Measurements from ENCODE around the gene CDKAL1. TPM values are rescaled to one million over a fixed set of nuclear protein-coding genes. Genes with fewer than 3 reads are reported as not detected.
"Not testable (repeated sequence)": the region's sequence is repeated elsewhere in the genome, so short reads cannot be mapped to it uniquely, and the experiment has no call there.

CDKAL1 gene
- total RNA-seq, 1 donor from 2014 or later, result 11.9 TPM

DNA sequence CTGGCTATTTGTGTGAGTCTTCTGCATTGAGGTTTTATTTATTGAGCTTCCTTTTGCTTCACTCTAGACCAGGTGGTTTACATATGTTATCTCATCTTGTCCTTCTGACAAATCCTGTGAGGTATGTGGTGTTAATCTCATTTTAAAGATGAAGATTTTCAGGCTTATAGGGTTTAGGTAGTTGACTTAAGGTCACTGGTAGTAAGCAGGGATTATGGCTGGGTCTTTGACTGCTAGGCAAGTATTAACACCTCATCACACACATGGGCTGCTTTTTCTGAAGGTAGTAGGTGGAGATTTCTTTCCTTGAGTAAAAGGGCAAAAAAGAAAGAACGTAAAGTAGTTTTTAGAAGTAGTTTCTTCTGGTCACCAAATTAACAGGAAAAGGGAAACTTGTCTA, 72.6 kb downstream of the CDKAL1 start:
- intact Hi-C loops (cut with DNase I), result no loop called here
- H3K4me3 ChIP-seq, result no peak overlapping the region
- TF ChIP-seq, protein P1, sequence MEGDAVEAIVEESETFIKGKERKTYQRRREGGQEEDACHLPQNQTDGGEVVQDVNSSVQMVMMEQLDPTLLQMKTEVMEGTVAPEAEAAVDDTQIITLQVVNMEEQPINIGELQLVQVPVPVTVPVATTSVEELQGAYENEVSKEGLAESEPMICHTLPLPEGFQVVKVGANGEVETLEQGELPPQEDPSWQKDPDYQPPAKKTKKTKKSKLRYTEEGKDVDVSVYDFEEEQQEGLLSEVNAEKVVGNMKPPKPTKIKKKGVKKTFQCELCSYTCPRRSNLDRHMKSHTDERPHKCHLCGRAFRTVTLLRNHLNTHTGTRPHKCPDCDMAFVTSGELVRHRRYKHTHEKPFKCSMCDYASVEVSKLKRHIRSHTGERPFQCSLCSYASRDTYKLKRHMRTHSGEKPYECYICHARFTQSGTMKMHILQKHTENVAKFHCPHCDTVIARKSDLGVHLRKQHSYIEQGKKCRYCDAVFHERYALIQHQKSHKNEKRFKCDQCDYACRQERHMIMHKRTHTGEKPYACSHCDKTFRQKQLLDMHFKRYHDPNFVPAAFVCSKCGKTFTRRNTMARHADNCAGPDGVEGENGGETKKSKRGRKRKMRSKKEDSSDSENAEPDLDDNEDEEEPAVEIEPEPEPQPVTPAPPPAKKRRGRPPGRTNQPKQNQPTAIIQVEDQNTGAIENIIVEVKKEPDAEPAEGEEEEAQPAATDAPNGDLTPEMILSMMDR (IDR thresholded peaks at IDR 0.05), result no peak
- no peaks in the 10 kb centered on the region for H3K9me3 ChIP-seq
- no peak for DNase-seq (ENCODE audit: low spot score in 2 of 2)
- H3K27me3 ChIP-seq, result no peaks in the 10 kb centered on the region
- no peaks in the 10 kb centered on the region for H3K4me1 ChIP-seq
- H3K36me3 ChIP-seq, result no peaks in the 10 kb centered on the region
- no peak overlapping the region for H3K27ac ChIP-seq

DNA sequence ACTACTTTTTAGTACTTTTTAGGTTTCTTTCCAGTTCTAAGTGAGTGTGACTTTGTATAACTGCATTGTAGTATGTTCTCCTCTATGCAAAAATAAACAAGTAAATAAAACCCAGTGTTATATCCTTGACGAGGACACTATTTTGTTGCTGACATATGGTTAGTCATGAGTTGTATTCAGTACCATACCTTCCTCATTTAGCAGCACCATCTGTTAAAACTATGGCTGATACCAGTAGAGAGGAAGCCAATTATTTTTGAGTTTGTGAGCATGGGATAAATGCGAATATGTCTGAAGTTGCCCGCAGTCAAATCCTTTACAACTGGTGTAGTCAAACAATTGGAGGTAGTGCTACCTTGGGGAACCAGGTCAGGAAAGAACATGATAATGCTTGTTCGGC, 74.1 kb downstream of the CDKAL1 start:
- H3K4me1 ChIP-seq, result no peaks in the 10 kb centered on the region
- TF ChIP-seq, protein P1 (IDR thresholded peaks at IDR 0.05), result no peak
- H3K36me3 ChIP-seq, result no peaks in the 10 kb centered on the region
- H3K27me3 ChIP-seq, result no peaks in the 10 kb centered on the region
- no peaks in the 10 kb centered on the region for H3K9me3 ChIP-seq
- H3K27ac ChIP-seq, result no peak overlapping the region
- intact Hi-C loops (cut with DNase I), result no loop called here
- no peak for DNase-seq (ENCODE audit: low spot score in 2 of 2)
- H3K4me3 ChIP-seq, result no peak overlapping the region

DNA sequence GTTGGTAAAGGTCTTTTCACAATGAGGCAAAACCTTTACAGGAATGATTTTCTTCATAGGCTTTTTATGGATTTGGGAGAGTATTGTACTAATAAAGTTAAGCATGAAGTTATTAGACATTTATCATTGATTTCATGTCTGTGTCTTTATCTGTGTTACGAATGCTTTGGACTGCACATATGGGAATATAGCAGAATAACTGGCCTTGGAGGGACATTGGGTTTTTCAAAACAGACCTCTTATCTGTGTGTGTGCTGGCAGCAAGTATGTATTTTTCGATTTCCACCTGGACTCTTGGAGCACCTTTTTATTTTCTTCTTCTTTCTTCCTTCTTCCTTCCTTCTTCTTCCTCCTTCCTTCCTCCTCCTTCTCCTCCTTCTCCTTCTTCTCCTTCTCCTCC, 74.6 kb downstream of the CDKAL1 start:
- H3K4me1 ChIP-seq, result no peaks in the 10 kb centered on the region
- H3K27ac ChIP-seq, result no peak overlapping the region
- no peaks in the 10 kb centered on the region for H3K27me3 ChIP-seq
- H3K36me3 ChIP-seq, result no peaks in the 10 kb centered on the region
- TF ChIP-seq, protein P1 (IDR thresholded peaks at IDR 0.05), result no peak
- intact Hi-C loops (cut with DNase I), result no loop called here
- no peak overlapping the region for H3K4me3 ChIP-seq
- H3K9me3 ChIP-seq, result no peaks in the 10 kb centered on the region
- no peak for DNase-seq (ENCODE audit: low spot score in 2 of 2)

DNA sequence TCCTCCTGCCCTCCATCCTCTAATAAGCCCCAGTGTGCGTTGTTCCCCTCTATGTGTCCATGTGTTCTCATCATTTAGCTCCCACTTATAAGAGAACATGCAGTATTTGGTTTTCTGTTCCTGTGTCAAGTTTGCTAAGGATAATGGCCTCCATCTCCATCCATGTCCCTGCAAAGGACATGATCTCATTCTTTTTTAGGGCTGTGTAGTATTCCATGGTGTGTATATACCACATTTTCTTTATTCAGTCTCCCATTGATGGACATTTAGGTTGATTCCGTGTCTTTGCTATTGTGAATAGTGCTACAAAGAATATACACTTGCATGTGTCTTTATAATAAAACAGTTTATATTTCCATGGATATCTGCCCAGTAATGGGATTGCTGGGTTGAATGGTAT, 75.7 kb downstream of the CDKAL1 start:
- H3K4me3 ChIP-seq; H3K27me3 ChIP-seq; H3K9me3 ChIP-seq; DNase-seq (ENCODE audit: low spot score in 2 of 2); intact Hi-C loops (cut with DNase I); H3K4me1 ChIP-seq; H3K36me3 ChIP-seq: not testable (repeated sequence)
- peak overlapping the region in 1 of 2 donors; percentile 36 for H3K27ac ChIP-seq

DNA sequence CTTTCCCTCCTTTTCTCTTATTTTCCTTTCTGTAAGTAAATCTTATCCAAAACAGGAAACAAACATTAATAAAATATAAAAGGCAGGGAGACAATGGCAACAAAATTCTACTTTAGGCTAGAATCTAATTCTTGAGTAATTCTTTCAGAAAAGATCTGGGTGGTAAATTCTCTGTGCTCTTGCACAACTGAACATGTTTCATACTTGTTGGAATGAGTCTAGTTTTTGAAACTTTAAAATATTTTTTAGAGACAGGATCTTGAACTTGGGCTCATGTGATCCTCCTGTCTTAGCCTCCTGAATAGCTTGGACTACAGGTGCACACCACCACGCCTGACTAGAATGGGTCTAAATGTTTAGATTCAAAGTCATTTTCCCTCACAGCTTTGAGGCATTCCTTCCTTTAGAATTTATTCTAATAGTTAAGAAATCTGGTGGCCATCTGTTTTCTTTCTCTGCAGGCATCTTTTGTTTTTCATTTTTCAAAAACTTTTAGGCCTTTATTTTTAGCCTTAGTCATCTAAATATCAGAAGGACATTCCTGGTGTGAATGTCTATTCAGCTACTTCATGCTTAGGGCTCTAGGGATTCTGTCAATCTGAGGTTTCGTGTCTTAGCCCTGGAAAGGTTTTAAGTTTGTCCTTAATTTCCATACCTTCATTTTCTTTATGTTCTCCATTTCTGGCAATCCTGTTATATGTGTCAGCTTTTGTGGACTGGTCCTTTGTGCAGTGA, 76.5 kb downstream of the CDKAL1 start:
- H3K4me1 ChIP-seq, result no peaks in the 10 kb centered on the region
- peak overlapping the region in 1 of 2 donors; percentile 36 for H3K27ac ChIP-seq
- DNase-seq (ENCODE audit: low spot score in 2 of 2), result no peak
- H3K27me3 ChIP-seq, result no peaks in the 10 kb centered on the region
- H3K36me3 ChIP-seq, result no peaks in the 10 kb centered on the region
- H3K9me3 ChIP-seq, result no peaks in the 10 kb centered on the region
- TF ChIP-seq, protein P1 (IDR thresholded peaks at IDR 0.05), result no peak
- no peak overlapping the region for H3K4me3 ChIP-seq
- intact Hi-C loops (cut with DNase I), result no loop called here

DNA sequence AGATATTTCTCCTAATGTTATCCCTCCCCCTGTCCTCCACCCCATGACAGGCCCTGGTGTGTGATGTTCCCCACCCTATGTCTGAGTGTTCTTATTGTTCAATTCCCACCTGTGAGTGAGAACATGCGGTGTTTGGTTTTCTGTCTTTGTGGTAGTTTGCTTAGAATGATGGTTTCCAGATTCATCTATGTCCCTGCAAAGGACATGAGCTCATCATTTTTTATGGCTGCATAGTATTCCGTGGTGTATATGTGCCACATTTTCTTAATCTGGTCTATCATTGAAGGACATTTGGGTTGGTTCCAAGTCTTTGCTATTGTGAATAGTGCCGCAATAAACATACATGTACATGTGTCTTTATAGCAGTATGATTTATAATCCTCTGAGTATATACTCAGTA, 83.3 kb downstream of the CDKAL1 start:
- not testable (repeated sequence) for H3K4me1 ChIP-seq

DNA sequence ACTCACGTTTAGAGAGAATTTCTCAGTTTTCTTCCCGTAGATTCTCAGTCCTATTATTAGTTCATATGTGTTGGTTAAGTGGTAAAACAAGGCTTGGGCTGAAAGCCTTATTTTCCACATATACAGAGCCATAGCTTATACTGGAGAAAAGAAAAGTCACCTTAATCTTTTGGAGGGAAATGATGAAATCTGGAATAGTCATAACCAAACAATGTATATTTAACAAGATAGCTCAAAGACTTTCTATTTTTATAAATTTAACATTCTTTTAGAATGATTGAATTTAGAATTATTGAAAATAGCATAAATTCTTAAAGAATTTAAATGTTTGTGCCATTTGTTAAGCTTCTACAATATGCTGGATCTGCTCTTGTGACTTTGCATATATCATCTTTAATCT, 85.8 kb downstream of the CDKAL1 start:
- TF ChIP-seq, protein P1 (IDR thresholded peaks at IDR 0.05), result no peak
- Histone ChIP-seq H3K27ac (no peak overlapping the region), H3K36me3 (no peaks in the 10 kb centered on the region), H3K4me1 (no peaks in the 10 kb centered on the region), H3K9me3 (no peaks in the 10 kb centered on the region), H3K4me3 (no peak overlapping the region), H3K27me3 (no peaks in the 10 kb centered on the region)
- intact Hi-C loops (cut with DNase I), result no loop called here
- DNase-seq (ENCODE audit: low spot score in 2 of 2), result no peak

More for the DNA sequence above, 83.3 kb downstream of the CDKAL1 start:
- H3K27me3 ChIP-seq; DNase-seq (ENCODE audit: low spot score in 2 of 2); H3K9me3 ChIP-seq; H3K4me3 ChIP-seq; H3K27ac ChIP-seq; H3K36me3 ChIP-seq; intact Hi-C loops (cut with DNase I): not testable (repeated sequence)

All from ascending aorta (tissue), 2 donors.